HepG2 (cell line): ENCODE measurements around the gene SLC39A8. TPM values are rescaled to one million over a fixed set of nuclear protein-coding genes. Genes with fewer than 3 reads are reported as not detected.

ENCODE experiments used
- ATAC-seq: fragments of 200-7000 bp; cut with Tn5 transposase; 3 replicates; pipeline ENCODE4 v1.9.1; 2020; ENCODE audit warnings: mild to moderate bottlenecking, moderate library complexity
- BruUV-seq: library from RNA; stranded (reverse); fragments of 400-500 nt; replicated peaks from 2 replicates; lab custom pipeline; 2021; lab: Mats Ljungman, UMichigan
- CTCF ChIA-PET: fragments of 300-600 bp; formaldehyde crosslinking; extraction: SDS; loops from one replicate; lab custom pipeline; 2021; ENCODE audit warnings: low total read pairs, inconsistent platforms, low intra/inter-chr PET ratio; lab: Yijun Ruan, JAX
- POLR2A ChIA-PET: fragments of 350-600 bp; sonication (Branson Sonifier 250); formaldehyde crosslinking; loops from one replicate; lab custom pipeline; 2020; ENCODE audit warnings: antibody characterized with exemption, inconsistent platforms; lab: Yijun Ruan, JAX
- DNase-seq: peaks from one replicate; pipeline ENCODE4 v3.0.0-alpha.2; 2015; ENCODE audit warnings: low spot score
- FAIRE-seq: peaks from 3 replicates; lab custom pipeline; 2011; peaks lifted over from hg19 to GRCh38; lab: Jason Lieb, UNC
- H2AFZ ChIP-seq: one replicate; pipeline ENCODE4 v1.6.1; 2011; ENCODE audit warnings: low read length, inconsistent platforms
- H3K27ac ChIP-seq: fragments of 300-600 bp; 3 replicates; pipeline ENCODE4 v1.8.0; 2011; ENCODE audit warnings: mixed run types, mild to moderate bottlenecking, mixed read lengths, low read length, inconsistent platforms; ENCODE audit not compliant: insufficient read depth; ENCODE audit errors: extremely low read length
- H3K27me3 ChIP-seq, 2 experiments: fragments of 200-600 bp in 1 of 2; 2 replicates in 1 of 2; 3 replicates in 1 of 2; pipeline versions ENCODE4 v1.6.0 to v1.8.0; 2011; ENCODE audit warnings: low read length in 2 of 2, mild to moderate bottlenecking in 2 of 2, moderate library complexity in 2 of 2, inconsistent platforms in 1 of 2; ENCODE audit not compliant: insufficient read depth in 2 of 2, control insufficient read depth in 1 of 2
- H3K36me3 ChIP-seq, 2 experiments: fragments of 200-600 bp in 1 of 2; replicated peaks in 1 of 2; 2 replicates in 1 of 2; 3 replicates in 1 of 2; pipeline versions ENCODE4 v1.5.1 to v1.8.0; 2011; ENCODE audit warnings: low read length in 2 of 2, inconsistent platforms in 1 of 2; ENCODE audit not compliant: insufficient read depth in 2 of 2, control insufficient read depth in 1 of 2
- H3K4me1 ChIP-seq: 2 replicates; pipeline ENCODE4 v1.5.1; 2012; ENCODE audit warnings: low read length, inconsistent platforms; ENCODE audit not compliant: insufficient read depth
- H3K4me2 ChIP-seq: 2 replicates; pipeline ENCODE4 v1.6.0; 2011; ENCODE audit warnings: low read depth, low read length, inconsistent platforms
- H3K4me3 ChIP-seq, 3 experiments: fragments of 200-600 bp in 1 of 3; sonication (generic), shearing (Covaris generic) in 1 of 3; replicated peaks in 1 of 3; 2 replicates each; pipeline ENCODE4 v1.5.1; 2011 to 2016; ENCODE audit warnings: low read length in 3 of 3, inconsistent platforms in 2 of 3, low read depth in 2 of 3, mild to moderate bottlenecking in 2 of 3, control low read depth in 1 of 3, mixed read lengths in 1 of 3; ENCODE audit not compliant: insufficient read depth in 1 of 3
- H3K79me2 ChIP-seq: one replicate; pipeline ENCODE4 v1.6.1; 2011; ENCODE audit warnings: low read length, inconsistent platforms; ENCODE audit not compliant: insufficient read depth
- H3K9ac ChIP-seq: 2 replicates; pipeline ENCODE4 v1.6.0; 2011; ENCODE audit warnings: mild to moderate bottlenecking, low read depth, low read length, inconsistent platforms; ENCODE audit not compliant: insufficient read depth
- H3K9me3 ChIP-seq: 2 replicates; pipeline ENCODE4 v1.5.1; 2012; ENCODE audit warnings: mild to moderate bottlenecking, low read length
- H4K20me1 ChIP-seq: 2 replicates; pipeline ENCODE4 v1.6.0; 2011; ENCODE audit warnings: inconsistent platforms, mild to moderate bottlenecking, low read length, moderate library complexity; ENCODE audit not compliant: insufficient read depth
- MAFF ChIP-seq: IDR thresholded peaks from 2 replicates; pipeline ENCODE4 v1.6.1; 2011; ENCODE audit warnings: low read depth, low read length, improper control_type of control experiment
- MAFK ChIP-seq, 2 experiments: IDR thresholded peaks in 1 of 2; conservative IDR thresholded peaks in 1 of 2; 2 replicates each; pipeline ENCODE4 v1.6.1; 2011; ENCODE audit warnings: improper control_type of control experiment in 2 of 2, low read length in 2 of 2
- ZNF672 ChIP-seq: sonication (generic); formaldehyde crosslinking; IDR thresholded peaks from 2 replicates; pipeline ENCODE4 v1.8.1; 2022; ENCODE audit warnings: missing genetic modification reagents
- WGBS: methylation state at CpG from one replicate; pipeline ENCODE4 v1.1.6; 2017; ENCODE audit warnings: low lambda C conversion rate; 5-methylcytosine and 5-hydroxymethylcytosine counted together
- in situ Hi-C: cut with HindIII; loops from 2 replicates; pipeline ENCODE4 v1.10.0; 2017; ENCODE audit warnings: low pct_unique_long_range_greater_than_20kb; ENCODE audit not compliant: extremely low pct_ligation_motif_present
- intact Hi-C: fragments of 100-400 bp; cut with micrococcal nuclease; formaldehyde crosslinking; loops from one replicate; pipeline ENCODE4 v1.10.0; 2022; ENCODE audit not compliant: unreplicated experiment
- polyA plus RNA-seq, 8 experiments: library from polyadenylated mRNA; depleted of rRNA in 3 of 8; stranded (reverse) in 7 of 8; unstranded in 1 of 8; fragments of >200 nt; fragmentation: Illumina TruSeq in 4 of 8; extraction: Trizol in 4 of 8; gene quantifications; 2 replicates each; pipeline versions ENCODE4 v1.2.1 to v1.2.3, GENCODE V29; 2011 to 2016; ENCODE audit warnings: low read depth in 4 of 8, missing spikeins in 1 of 8, mixed read lengths in 1 of 8; ENCODE audit not compliant: insufficient read depth in 1 of 8
- total RNA-seq, 5 experiments: library from RNA; depleted of rRNA; stranded (reverse); fragments of >200 nt; fragmentation: Illumina TruSeq; extraction: Trizol; gene quantifications; 2 replicates each; pipeline ENCODE4 v1.2.3, GENCODE V29; 2016; ENCODE audit warnings: low read depth in 1 of 5
- TF ChIP-seq, protein P1 (sequence below), 2 experiments: fragments of 450-650 bp in 1 of 2; sonication (generic) in 1 of 2; formaldehyde crosslinking in 1 of 2; IDR thresholded peaks; 2 replicates each; pipeline versions ENCODE4 v1.6.1 to v1.8.0; 2016 to 2022; ENCODE audit warnings: antibody characterized with exemption in 1 of 2, mild to moderate bottlenecking in 1 of 2, missing genetic modification reagents in 1 of 2

Gene SLC39A8
- total and polyA plus RNA-seq, 2 of the 13 experiments (the other 11 are each of a cell fraction or from before 2014, with no cell fraction given), result 0.22 to 0.38 TPM

DNA sequence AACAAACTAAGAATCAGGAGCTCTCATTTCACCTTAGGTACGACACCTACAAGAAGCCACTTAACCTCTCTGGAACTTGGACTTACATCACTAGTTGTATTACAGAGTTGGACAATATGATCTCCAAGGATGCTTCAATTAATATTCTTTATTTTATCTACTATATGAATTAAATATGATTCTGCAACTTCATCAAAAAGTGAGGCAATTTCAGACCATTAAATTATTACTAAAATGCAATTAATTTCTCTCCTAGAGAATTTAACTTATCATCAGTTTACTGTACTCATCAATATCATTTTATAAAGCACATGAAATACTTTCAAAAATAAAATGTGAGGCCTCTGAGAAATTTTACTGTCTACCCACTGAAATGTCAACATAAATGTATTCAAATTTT is 33.9 kb downstream of the SLC39A8 start:
- in situ Hi-C loops, result no loop called here
- BruUV-seq, result no TSS peak
- Histone ChIP-seq H3K9me3 (no peaks in the 10 kb centered on the region), H3K27ac (no peak overlapping the region), H3K79me2 (no peaks in the 10 kb centered on the region), H3K9ac (no peak overlapping the region), H4K20me1 (no peaks in the 10 kb centered on the region), H3K4me3 (no peak overlapping the region), H3K27me3 (no peaks in the 10 kb centered on the region), H3K4me1 (no peaks in the 10 kb centered on the region), H3K36me3 (no peaks in the 10 kb centered on the region), H3K4me2 (no peak overlapping the region), H2AFZ (no peak overlapping the region)
- intact Hi-C loops, result no loop called here
- DNase-seq (no peak), FAIRE-seq (no peak), ATAC-seq (no peak)
- WGBS, result 34% methylated on average over 1 of the region's 1 CpG
- ChIA-PET CTCF (no interaction called here), POLR2A (no interaction called here)
- TF ChIP-seq ZNF672 (CRISPR knock-in tag) (no peak), MAFK (conservative IDR thresholded peaks at IDR 0.05 in 1 of 2, IDR thresholded peaks at IDR 0.05 in 1 of 2; ENCODE audit: low read length in 2 of 2) (peak; percentile 12 to 54; a peak in 2 of 4 replicates), MAFF (peak; percentile 27; the same call in 1 of the 2 replicates)
- TF ChIP-seq, protein P1, sequence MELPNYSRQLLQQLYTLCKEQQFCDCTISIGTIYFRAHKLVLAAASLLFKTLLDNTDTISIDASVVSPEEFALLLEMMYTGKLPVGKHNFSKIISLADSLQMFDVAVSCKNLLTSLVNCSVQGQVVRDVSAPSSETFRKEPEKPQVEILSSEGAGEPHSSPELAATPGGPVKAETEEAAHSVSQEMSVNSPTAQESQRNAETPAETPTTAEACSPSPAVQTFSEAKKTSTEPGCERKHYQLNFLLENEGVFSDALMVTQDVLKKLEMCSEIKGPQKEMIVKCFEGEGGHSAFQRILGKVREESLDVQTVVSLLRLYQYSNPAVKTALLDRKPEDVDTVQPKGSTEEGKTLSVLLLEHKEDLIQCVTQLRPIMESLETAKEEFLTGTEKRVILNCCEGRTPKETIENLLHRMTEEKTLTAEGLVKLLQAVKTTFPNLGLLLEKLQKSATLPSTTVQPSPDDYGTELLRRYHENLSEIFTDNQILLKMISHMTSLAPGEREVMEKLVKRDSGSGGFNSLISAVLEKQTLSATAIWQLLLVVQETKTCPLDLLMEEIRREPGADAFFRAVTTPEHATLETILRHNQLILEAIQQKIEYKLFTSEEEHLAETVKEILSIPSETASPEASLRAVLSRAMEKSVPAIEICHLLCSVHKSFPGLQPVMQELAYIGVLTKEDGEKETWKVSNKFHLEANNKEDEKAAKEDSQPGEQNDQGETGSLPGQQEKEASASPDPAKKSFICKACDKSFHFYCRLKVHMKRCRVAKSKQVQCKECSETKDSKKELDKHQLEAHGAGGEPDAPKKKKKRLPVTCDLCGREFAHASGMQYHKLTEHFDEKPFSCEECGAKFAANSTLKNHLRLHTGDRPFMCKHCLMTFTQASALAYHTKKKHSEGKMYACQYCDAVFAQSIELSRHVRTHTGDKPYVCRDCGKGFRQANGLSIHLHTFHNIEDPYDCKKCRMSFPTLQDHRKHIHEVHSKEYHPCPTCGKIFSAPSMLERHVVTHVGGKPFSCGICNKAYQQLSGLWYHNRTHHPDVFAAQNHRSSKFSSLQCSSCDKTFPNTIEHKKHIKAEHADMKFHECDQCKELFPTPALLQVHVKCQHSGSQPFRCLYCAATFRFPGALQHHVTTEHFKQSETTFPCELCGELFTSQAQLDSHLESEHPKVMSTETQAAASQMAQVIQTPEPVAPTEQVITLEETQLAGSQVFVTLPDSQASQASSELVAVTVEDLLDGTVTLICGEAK (IDR thresholded peaks at IDR 0.05), result no peak
- TF ChIP-seq, protein P1 (CRISPR knock-in tag; IDR thresholded peaks at IDR 0.05), result no peak
